Lower leg skin (tissue), 3 donors: ENCODE measurements around the gene MEIS2.

ENCODE experiments used
- CTCF ChIP-seq, 3 donors: fragments of 450-650 bp; IDR thresholded peaks; one replicate each; pipeline ENCODE4 v1.5.1; 2016; ENCODE audit warnings: antibody characterized with exemption in 3 of 3, mild to moderate bottlenecking in 3 of 3, moderate library complexity in 2 of 3
- POLR2A ChIP-seq, 2 donors: fragments of 450-650 bp; IDR thresholded peaks; one replicate each; pipeline ENCODE4 v1.6.1; 2016 to 2017; ENCODE audit warnings: antibody characterized with exemption in 2 of 2, mild to moderate bottlenecking in 1 of 2, moderate library complexity in 1 of 2

GRCh38 chr15:36938764-36939163, 161.6 kb downstream of the MEIS2 start:
- TF ChIP-seq POLR2A (IDR thresholded peaks at IDR 0.05) = no peak
- TF ChIP-seq CTCF (IDR thresholded peaks at IDR 0.05) = no peak
